BLaER1 (cell line): ENCODE data around the gene CA12.

Experiments
- H3K27ac ChIP-seq: shearing (Covaris generic); formaldehyde crosslinking; 2 replicates; pipeline ENCODE4 v1.8.1; 2022
- H3K27me3 ChIP-seq: shearing (Covaris generic); formaldehyde crosslinking; 2 replicates; pipeline ENCODE4 v1.8.1; 2022
- H3K36me3 ChIP-seq: shearing (Covaris generic); formaldehyde crosslinking; 2 replicates; pipeline ENCODE4 v1.8.1; 2022
- H3K4me1 ChIP-seq: shearing (Covaris generic); formaldehyde crosslinking; 2 replicates; pipeline ENCODE4 v1.8.1; 2022
- H3K4me2 ChIP-seq: shearing (Covaris generic); formaldehyde crosslinking; 2 replicates; pipeline ENCODE4 v1.8.1; 2022
- H3K4me3 ChIP-seq: shearing (Covaris generic); formaldehyde crosslinking; 2 replicates; pipeline ENCODE4 v1.8.1; 2022
- H3K9ac ChIP-seq: shearing (Covaris generic); formaldehyde crosslinking; 2 replicates; pipeline ENCODE4 v1.8.1; 2022
- H3K9me3 ChIP-seq: shearing (Covaris generic); formaldehyde crosslinking; 2 replicates; pipeline ENCODE4 v1.8.1; 2022
- H4K20me1 ChIP-seq: shearing (Covaris generic); formaldehyde crosslinking; 2 replicates; pipeline ENCODE4 v1.8.1; 2022
- Cebpa-rat ChIP-seq: shearing (Covaris generic); IDR thresholded peaks from 2 replicates; pipeline ENCODE4 v1.8.1; 2022

CA12 gene

GRCh38 chr15:63277893-63278456 is 103.7 kb downstream of the CA12 start:
- peak overlapping the region; percentile 89 for H3K27ac ChIP-seq

GRCh38 chr15:63277038-63277892 is 104.4 kb downstream of the CA12 start, which contains the start of gene APH1B:
Gene APH1B (plus strand): TSS chr15:63277605. CDS start chr15:63277624, 19 bp downstream.
- peak within 1 kb of the TSS; percentile 86 for H3K4me2 ChIP-seq
- H3K9me3 ChIP-seq, result no peaks in the 10 kb centered on the region
- H3K4me1 ChIP-seq, result peaks cover 32% of the 10 kb centered on the region
- no peak for TF ChIP-seq Cebpa-rat
- no peaks in the 10 kb centered on the region for H3K27me3 ChIP-seq
- peaks cover 17% of the 10 kb centered on the region for H3K36me3 ChIP-seq
- H4K20me1 ChIP-seq, result no peaks in the 10 kb centered on the region
- H3K9ac ChIP-seq, result peak within 1 kb of the TSS; percentile 88
- H3K4me3 ChIP-seq, result peak within 1 kb of the TSS; percentile 84
- H3K27ac ChIP-seq, result peak within 1 kb of the TSS; percentile 89

More at GRCh38 chr15:63277893-63278456, 103.7 kb downstream of the CA12 start:
- no peaks in the 10 kb centered on the region for H3K9me3 ChIP-seq
- no peaks in the 10 kb centered on the region for H3K27me3 ChIP-seq
- TF ChIP-seq Cebpa-rat, result no peak
- H3K9ac ChIP-seq, result peak overlapping the region; percentile 88
- H3K36me3 ChIP-seq, result peaks cover 15% of the 10 kb centered on the region
- H4K20me1 ChIP-seq, result no peaks in the 10 kb centered on the region
- H3K4me3 ChIP-seq, result peak overlapping the region; percentile 84
- H3K4me1 ChIP-seq, result peaks cover 32% of the 10 kb centered on the region
- peak overlapping the region; percentile 86 for H3K4me2 ChIP-seq

GRCh38 chr15:63276342-63277037 is 105.2 kb downstream of the CA12 start:
- no peaks in the 10 kb centered on the region for H4K20me1 ChIP-seq
- peak overlapping the region; percentile 80 for H3K9ac ChIP-seq
- peak overlapping the region; percentile 84 for H3K4me3 ChIP-seq
- H3K36me3 ChIP-seq, result peaks cover 21% of the 10 kb centered on the region
- peaks cover 32% of the 10 kb centered on the region for H3K4me1 ChIP-seq
- peak overlapping the region; percentile 77 for H3K27ac ChIP-seq
- peak overlapping the region; percentile 85 for H3K4me2 ChIP-seq
- H3K9me3 ChIP-seq, result no peaks in the 10 kb centered on the region
- H3K27me3 ChIP-seq, result no peaks in the 10 kb centered on the region
- TF ChIP-seq Cebpa-rat, result no peak

- 0 out of 2 replicates have a peak, but pooled peaks cover 6% of the 10 kb centered on the region for H3K36me3 ChIP-seq
- no peak overlapping the region for H3K4me3 ChIP-seq
- H3K9me3 ChIP-seq, result no peaks in the 10 kb centered on the region
- H3K4me1 ChIP-seq, result peaks cover 32% of the 10 kb centered on the region
- no peak for TF ChIP-seq Cebpa-rat
- H4K20me1 ChIP-seq, result no peaks in the 10 kb centered on the region
- H3K4me2 ChIP-seq, result no peak overlapping the region
- H3K9ac ChIP-seq, result no peak overlapping the region
- no peak overlapping the region for H3K27ac ChIP-seq
- no peaks in the 10 kb centered on the region for H3K27me3 ChIP-seq
These were observed 107.2 kb downstream of the CA12 start for GRCh38 chr15:63274427-63274826.
